ENCODE results near the gene ETNK2. TPM values are rescaled to one million over a fixed set of nuclear protein-coding genes. Genes with fewer than 3 reads are reported as not detected.

ETNK2 gene
- polyA plus RNA-seq, 3 donors: not detected

- Histone ChIP-seq H2AFZ (ENCODE audit: insufficient read depth, low read depth, low read length, poor library complexity, severe bottlenecking) (no peak overlapping the region), H3K4me3 (replicated peaks in 1 of 3; ENCODE audit: low read depth in 2 of 3, low read length in 3 of 3) (no peak overlapping the region), H3K79me2 (ENCODE audit: insufficient read depth, low read length) (no peaks in the 10 kb centered on the region), H3K4me1 (ENCODE audit: control insufficient read depth in 1 of 2, insufficient read depth in 2 of 2, low read length in 2 of 2) (peaks cover 15 to 17% of the 10 kb centered on the region in 2 donors), H3K36me3 (replicated peaks in 1 of 2; ENCODE audit: control insufficient read depth in 1 of 2, insufficient read depth in 2 of 2, low read length in 2 of 2) (no peaks in the 10 kb centered on the region), H4K20me1 (ENCODE audit: insufficient read depth, low read length) (no peaks in the 10 kb centered on the region), H3K27ac (ENCODE audit: low read depth in 1 of 2, low read length in 2 of 2) (no peak overlapping the region), H3K9ac (ENCODE audit: insufficient read depth, low read length, poor library complexity, severe bottlenecking) (no peak overlapping the region), H3K4me2 (replicated peaks; ENCODE audit: extremely low read depth, low read length, poor library complexity, severe bottlenecking) (no peak overlapping the region), H3K27me3 (ENCODE audit: control insufficient read depth in 2 of 2, insufficient read depth in 2 of 2, low read length in 2 of 2) (peaks cover 0 to 2% of the 10 kb centered on the region in 2 donors), H3K9me3 (replicated peaks in 1 of 2; ENCODE audit: control insufficient read depth in 1 of 2, insufficient read depth in 1 of 2, low read length in 2 of 2) (no peaks in the 10 kb centered on the region)
- H3K27ac Mint-ChIP-seq: no peak overlapping the region
- H3K27me3 Mint-ChIP-seq (ENCODE audit: low read depth in 3 of 3): peaks cover 15 to 23% (median 18%) of the 10 kb centered on the region in 3 donors
- no peak overlapping the region for H3K4me3 Mint-ChIP-seq
- H3K4me1 Mint-ChIP-seq: peaks cover 17% of the 10 kb centered on the region
- peaks cover 0 to 2% (median 0%) of the 10 kb centered on the region in 7 donors for H3K9me3 Mint-ChIP-seq
- 96% methylated on average over 5 of the region's 5 CpGs for WGBS (ENCODE audit: insufficient coverage)
- TF ChIP-seq CTCF (IDR thresholded peaks at IDR 0.05): no peak
- no peaks in the 10 kb centered on the region for H3K36me3 Mint-ChIP-seq
- intact Hi-C loops (cut with micrococcal nuclease): no loop called here
- no peak for DNase-seq
Observed at GRCh38 chr1:204110894-204111633, 40.8 kb downstream of the ETNK2 start.

- peaks cover 0 to 2% (median 0%) of the 10 kb centered on the region in 7 donors for H3K9me3 Mint-ChIP-seq
- no peaks in the 10 kb centered on the region for H3K36me3 ChIP-seq (replicated peaks in 1 of 2; ENCODE audit: control insufficient read depth in 1 of 2, insufficient read depth in 2 of 2, low read length in 2 of 2)
- H3K4me1 ChIP-seq (ENCODE audit: control insufficient read depth in 1 of 2, insufficient read depth in 2 of 2, low read length in 2 of 2): no peaks in the 10 kb centered on the region
- H3K27me3 ChIP-seq (ENCODE audit: control insufficient read depth in 2 of 2, insufficient read depth in 2 of 2, low read length in 2 of 2): peaks cover 0 to 8% of the 10 kb centered on the region in 2 donors
- 53% methylated on average over 11 of the region's 21 CpGs for WGBS (ENCODE audit: insufficient coverage)
- H3K27ac ChIP-seq (ENCODE audit: low read depth in 1 of 2, low read length in 2 of 2): no peak overlapping the region
- H3K79me2 ChIP-seq (ENCODE audit: insufficient read depth, low read length): no peaks in the 10 kb centered on the region
- no peak for TF ChIP-seq CTCF (IDR thresholded peaks at IDR 0.05)
- H3K9ac ChIP-seq (ENCODE audit: insufficient read depth, low read length, poor library complexity, severe bottlenecking): no peak overlapping the region
- H3K36me3 Mint-ChIP-seq: no peaks in the 10 kb centered on the region
- H3K4me3 ChIP-seq (replicated peaks in 1 of 3; ENCODE audit: low read depth in 2 of 3, low read length in 3 of 3): no peak overlapping the region
- no peaks in the 10 kb centered on the region for H4K20me1 ChIP-seq (ENCODE audit: insufficient read depth, low read length)
- H3K4me3 Mint-ChIP-seq: peak overlapping the region in 1 of 2 donors; percentile 30
- no peak overlapping the region for H2AFZ ChIP-seq (ENCODE audit: insufficient read depth, low read depth, low read length, poor library complexity, severe bottlenecking)
- intact Hi-C loops (cut with micrococcal nuclease): no loop called here
- H3K9me3 ChIP-seq (replicated peaks in 1 of 2; ENCODE audit: control insufficient read depth in 1 of 2, insufficient read depth in 1 of 2, low read length in 2 of 2): no peaks in the 10 kb centered on the region
- H3K27me3 Mint-ChIP-seq (ENCODE audit: low read depth in 3 of 3): peaks cover 19 to 40% (median 23%) of the 10 kb centered on the region in 3 donors
- peak overlapping the region in 1 of 7 donors; percentile 51 for H3K27ac Mint-ChIP-seq
- H3K4me2 ChIP-seq (replicated peaks; ENCODE audit: extremely low read depth, low read length, poor library complexity, severe bottlenecking): no peak overlapping the region
- no peak for DNase-seq
- H3K4me1 Mint-ChIP-seq: peaks cover 4% of the 10 kb centered on the region
Observed at GRCh38 chr1:204108312-204109141, 43.3 kb downstream of the ETNK2 start.
